SK-N-SH (cell line): Measurements from ENCODE around the gene SMARCC2. TPM values are rescaled to one million over a fixed set of nuclear protein-coding genes. Genes with fewer than 3 reads are reported as not detected.
A peak's percentile ranks its signal among the peaks of the same experiment; 100 is the strongest.

Experiments
- CTCF ChIA-PET: fragments of 300-600, 350-600 bp; formaldehyde crosslinking; extraction: SDS; loops from one replicate; lab custom pipeline; 2021; lab: Yijun Ruan, JAX
- POLR2A ChIA-PET: fragments of 350-600 bp; sonication (Branson Sonifier 250); formaldehyde crosslinking; extraction: SDS; loops from one replicate; lab custom pipeline; 2020; ENCODE audit warnings: antibody characterized with exemption, inconsistent platforms; lab: Yijun Ruan, JAX
- DNase-seq: peaks from one replicate; pipeline ENCODE4 v3.0.0; 2012
- H2AFZ ChIP-seq: fragments of 200-600 bp; sonication (generic); 2 replicates; pipeline ENCODE4 v1.8.1; 2016; ENCODE audit warnings: antibody characterized with exemption, mild to moderate bottlenecking, low read depth
- H3F3A ChIP-seq: fragments of 200-600 bp; sonication (generic); replicated peaks from 2 replicates; pipeline ENCODE3; 2016; ENCODE audit warnings: antibody characterized with exemption, mild to moderate bottlenecking; ENCODE audit not compliant: insufficient read depth
- H3K27ac ChIP-seq, 2 experiments: fragments of 200-500 bp in 1 of 2; fragments of 200-600 bp in 1 of 2; sonication (Bioruptor generic) in 1 of 2; sonication (generic), shearing (Covaris generic) in 1 of 2; 2 replicates each; pipeline versions ENCODE4 v1.5.1 to v1.6.1; 2014 to 2016; ENCODE audit warnings: low read depth in 2 of 2, inconsistent platforms in 1 of 2, low read length in 1 of 2, mild to moderate bottlenecking in 1 of 2, mixed read lengths in 1 of 2
- H3K27me3 ChIP-seq: fragments of 200-600 bp; sonication (generic), shearing (Covaris generic); 2 replicates; pipeline ENCODE4 v1.6.1; 2016; ENCODE audit warnings: mixed run types; ENCODE audit not compliant: insufficient read depth
- H3K36me3 ChIP-seq, 2 experiments: fragments of 200-500 bp in 1 of 2; fragments of 200-600 bp in 1 of 2; sonication (Bioruptor generic) in 1 of 2; sonication (generic) in 1 of 2; replicated peaks in 1 of 2; 2 replicates each; pipeline versions ENCODE3 to v1.5.1; 2014 to 2016; ENCODE audit warnings: low read length in 1 of 2, mild to moderate bottlenecking in 1 of 2; ENCODE audit not compliant: insufficient read depth in 2 of 2, control insufficient read depth in 1 of 2
- H3K4me1 ChIP-seq, 2 experiments: fragments of 200-500 bp in 1 of 2; fragments of 200-600 bp in 1 of 2; sonication (Bioruptor generic) in 1 of 2; sonication (generic), shearing (Covaris generic) in 1 of 2; 2 replicates each; pipeline versions ENCODE4 v1.5.1 to v1.6.1; 2014 to 2016; ENCODE audit warnings: low read depth in 1 of 2, low read length in 1 of 2, mixed run types in 1 of 2; ENCODE audit not compliant: insufficient read depth in 2 of 2, control insufficient read depth in 1 of 2
- H3K4me2 ChIP-seq: fragments of 200-600 bp; sonication (generic), shearing (Covaris generic); 2 replicates; pipeline ENCODE4 v1.6.1; 2017; ENCODE audit warnings: mixed run types
- H3K4me3 ChIP-seq, 2 experiments: fragments of 200-500 bp in 1 of 2; fragments of 200-600 bp in 1 of 2; sonication (Bioruptor generic) in 1 of 2; sonication (generic), shearing (Covaris generic) in 1 of 2; 2 replicates each; pipeline versions ENCODE4 v1.5.1 to v1.8.1; 2014 to 2016; ENCODE audit warnings: low read depth in 2 of 2, inconsistent platforms in 1 of 2, low read length in 1 of 2, mild to moderate bottlenecking in 1 of 2, mixed read lengths in 1 of 2, moderate library complexity in 1 of 2
- H3K79me2 ChIP-seq: fragments of 200-600 bp; sonication (generic); 2 replicates; pipeline ENCODE4 v1.8.1; 2017; ENCODE audit warnings: mild to moderate bottlenecking; ENCODE audit not compliant: insufficient read depth
- H3K9ac ChIP-seq: fragments of 200-600 bp; sonication (generic); 2 replicates; pipeline ENCODE4 v1.6.1; 2017; ENCODE audit warnings: mixed run types
- H3K9me2 ChIP-seq: fragments of 200-600 bp; sonication (generic); 2 replicates; pipeline ENCODE4 v1.6.1; 2017; ENCODE audit warnings: mixed run types
- H3K9me3 ChIP-seq: fragments of 200-600 bp; sonication (generic); 2 replicates; pipeline ENCODE4 v1.6.1; 2017; ENCODE audit warnings: mixed run types, mild to moderate bottlenecking, moderate library complexity
- H4K20me1 ChIP-seq: fragments of 200-600 bp; sonication (generic); 2 replicates; pipeline ENCODE4 v1.6.1; 2017; ENCODE audit warnings: mild to moderate bottlenecking, mixed run types; ENCODE audit not compliant: insufficient read depth
- CHD2 ChIP-seq: fragments of 150-350 bp; IDR thresholded peaks from 2 replicates; pipeline ENCODE4 v1.6.1; 2018; ENCODE audit warnings: low read length; ENCODE audit not compliant: partially characterized antibody
- EP300 ChIP-seq, 2 experiments: IDR thresholded peaks; 2 replicates each; pipeline versions ENCODE4 v1.4.0 to v1.6.1; 2012; ENCODE audit warnings: borderline replicate concordance in 1 of 2, low read depth in 1 of 2, low read length in 1 of 2
- FOSL2 ChIP-seq: IDR thresholded peaks from 2 replicates; pipeline ENCODE4 v1.4.0; 2012; ENCODE audit warnings: low read depth, mild to moderate bottlenecking, moderate library complexity, borderline replicate concordance
- GABPA ChIP-seq: IDR thresholded peaks from 2 replicates; pipeline ENCODE4 v1.4.0; 2012; ENCODE audit warnings: low read depth, mild to moderate bottlenecking
- GATA2 ChIP-seq: sonication (generic); formaldehyde crosslinking; IDR thresholded peaks from 2 replicates; pipeline ENCODE4 v1.5.0; 2020; ENCODE audit warnings: mild to moderate bottlenecking, missing genetic modification reagents
- MEF2A ChIP-seq: IDR thresholded peaks from 2 replicates; pipeline ENCODE4 v1.4.0; 2012; ENCODE audit warnings: low read depth, borderline replicate concordance
- NFIC ChIP-seq: IDR thresholded peaks from 2 replicates; pipeline ENCODE4 v1.4.0; 2012; ENCODE audit warnings: borderline replicate concordance
- RAD21 ChIP-seq: IDR thresholded peaks from 2 replicates; pipeline ENCODE4 v1.6.1; 2012; ENCODE audit warnings: mild to moderate bottlenecking, low read length
- RCOR1 ChIP-seq: fragments of 150-350 bp; IDR thresholded peaks from 2 replicates; pipeline ENCODE4 v1.6.1; 2017; ENCODE audit warnings: antibody characterized with exemption, low read length
- RFX5 ChIP-seq: IDR thresholded peaks from 2 replicates; pipeline ENCODE4 v1.6.1; 2012; ENCODE audit warnings: mild to moderate bottlenecking, improper control_type of control experiment, low read length
- SMC3 ChIP-seq: IDR thresholded peaks from 2 replicates; pipeline ENCODE4 v1.6.1; 2012; ENCODE audit warnings: low read depth, low read length, improper control_type of control experiment
- TAF1 ChIP-seq: IDR thresholded peaks from 2 replicates; pipeline ENCODE4 v1.6.1; 2012; ENCODE audit warnings: low read depth, mild to moderate bottlenecking, low read length, moderate library complexity, borderline replicate concordance
- TEAD4 ChIP-seq: IDR thresholded peaks from 2 replicates; pipeline ENCODE4 v1.4.0; 2012; ENCODE audit warnings: mild to moderate bottlenecking, borderline replicate concordance; ENCODE audit not compliant: insufficient read depth
- USF1 ChIP-seq: IDR thresholded peaks from 2 replicates; pipeline ENCODE4 v1.4.0; 2012; ENCODE audit warnings: low read depth, borderline replicate concordance
- YY1 ChIP-seq: IDR thresholded peaks from 2 replicates; pipeline ENCODE4 v1.4.0; 2012; ENCODE audit warnings: low read depth, mild to moderate bottlenecking
- WGBS: methylation state at CpG from one replicate; pipeline ENCODE4 v1.1.6; 2017; ENCODE audit warnings: low lambda C conversion rate; 5-methylcytosine and 5-hydroxymethylcytosine counted together
- polyA plus RNA-seq, 3 experiments: library from polyadenylated mRNA; depleted of rRNA; stranded (reverse); fragments of >200 nt; gene quantifications; 2 replicates each; pipeline ENCODE4 v1.2.3, GENCODE V29; 2012
- TF ChIP-seq, protein P1 (sequence below): IDR thresholded peaks from 2 replicates; pipeline ENCODE4 v1.4.0; 2012; ENCODE audit warnings: low read depth
- TF ChIP-seq, protein P2 (sequence below): fragments of 150-350 bp; IDR thresholded peaks from 2 replicates; pipeline ENCODE4 v1.6.1; 2016; ENCODE audit warnings: mild to moderate bottlenecking, low read depth, low read length
- TF ChIP-seq, protein P3 (sequence below): fragments of 200-600 bp; sonication (generic); IDR thresholded peaks from 2 replicates; pipeline ENCODE4 v1.6.1; 2017; ENCODE audit warnings: antibody characterized with exemption, mild to moderate bottlenecking, moderate library complexity

The SMARCC2 gene
- polyA plus RNA-seq, 1 of the 3 experiments (the other 2 are of a cell fraction), result 64.3 TPM

- no peak for TF ChIP-seq MEF2A
- TF ChIP-seq TEAD4, result no peak
- no peak for TF ChIP-seq USF1
- TF ChIP-seq GABPA, result no peak
- TF ChIP-seq NFIC, result no peak
- no peak for TF ChIP-seq SMC3
These were observed 37.6 kb downstream of the SMARCC2 start (continued) for GRCh38 chr12:56151672-56152131.

GRCh38 chr12:56150563-56150962 is 38.7 kb downstream of the SMARCC2 start:
- DNase-seq, result no peak
- no peak overlapping the region for H3K4me2 ChIP-seq
- peak overlapping the region in 1 of 2 experiments; percentile 21; a peak in 1 of 4 replicates for H3K27ac ChIP-seq
- no peaks in the 10 kb centered on the region for H3K9me3 ChIP-seq
- no peak overlapping the region for H3K9ac ChIP-seq
- peaks cover 0 to 6% of the 10 kb centered on the region in 2 experiments for H3K36me3 ChIP-seq
- no peaks in the 10 kb centered on the region for H3K27me3 ChIP-seq
- peaks cover 18 to 21% of the 10 kb centered on the region in 2 experiments; a peak in 3 of 4 replicates for H3K4me1 ChIP-seq
- POLR2A ChIA-PET, result no interaction called here
- peaks cover 25% of the 10 kb centered on the region for H3F3A ChIP-seq
- H3K4me3 ChIP-seq, result no peak overlapping the region
- peaks cover 21% of the 10 kb centered on the region for H3K79me2 ChIP-seq
- 66% methylated on average over 3 of the region's 3 CpGs for WGBS
- TF ChIP-seq GABPA (no peak), NFIC (peak; percentile 90), RFX5 (no peak)
- TF ChIP-seq, all 33 proteins: peak for 1
- H3K9me2 ChIP-seq, result no peaks in the 10 kb centered on the region
- H2AFZ ChIP-seq, result no peak overlapping the region
- no peaks in the 10 kb centered on the region for H4K20me1 ChIP-seq
- CTCF ChIA-PET, result interaction anchor here (1.2 to 2.2 kb wide), 2 partner anchors 25 to 39 kb away, joined by 5 to 9 read pairs; partner anchors contain the start of gene SMARCC2

- no peak for DNase-seq
- Histone ChIP-seq H3K9me2 (no peaks in the 10 kb centered on the region), H2AFZ (no peak overlapping the region), H3K27ac (peak overlapping the region in 1 of 2 experiments; percentile 13; a peak in 1 of 4 replicates), H3K79me2 (no peaks in the 10 kb centered on the region), H3K4me1 (peaks cover 6 to 9% of the 10 kb centered on the region in 2 experiments; a peak in 3 of 4 replicates), H4K20me1 (no peaks in the 10 kb centered on the region), H3K9ac (no peak overlapping the region), H3K4me2 (no peak overlapping the region), H3K36me3 (peaks cover 3 to 29% of the 10 kb centered on the region in 2 experiments), H3K9me3 (no peaks in the 10 kb centered on the region), H3K27me3 (no peaks in the 10 kb centered on the region), H3K4me3 (no peak overlapping the region), H3F3A (peaks cover 21% of the 10 kb centered on the region)
- ChIA-PET CTCF (no interaction called here), POLR2A (interaction anchor here (0.6 to 1.1 kb wide), 3 partner anchors 19 to 26 kb away, joined by 3 to 4 read pairs (median 3); partner anchors contain the start of gene ESYT1)
- WGBS, result 85% methylated on average over 13 of the region's 13 CpGs
- TF ChIP-seq, protein P1, sequence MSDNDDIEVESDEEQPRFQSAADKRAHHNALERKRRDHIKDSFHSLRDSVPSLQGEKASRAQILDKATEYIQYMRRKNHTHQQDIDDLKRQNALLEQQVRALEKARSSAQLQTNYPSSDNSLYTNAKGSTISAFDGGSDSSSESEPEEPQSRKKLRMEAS, result no peak
- TF ChIP-seq TAF1 (no peak), CHD2 (no peak), FOSL2 (no peak), TEAD4 (no peak), EP300 (IDR thresholded peaks at IDR 0.05; ENCODE audit: borderline replicate concordance in 1 of 2, low read depth in 1 of 2, low read length in 1 of 2) (no peak), USF1 (no peak), RCOR1 (no peak), NFIC (no peak), GATA2 (no peak), YY1 (no peak), RAD21 (no peak), SMC3 (no peak), RFX5 (no peak)
- TF ChIP-seq, protein P2, sequence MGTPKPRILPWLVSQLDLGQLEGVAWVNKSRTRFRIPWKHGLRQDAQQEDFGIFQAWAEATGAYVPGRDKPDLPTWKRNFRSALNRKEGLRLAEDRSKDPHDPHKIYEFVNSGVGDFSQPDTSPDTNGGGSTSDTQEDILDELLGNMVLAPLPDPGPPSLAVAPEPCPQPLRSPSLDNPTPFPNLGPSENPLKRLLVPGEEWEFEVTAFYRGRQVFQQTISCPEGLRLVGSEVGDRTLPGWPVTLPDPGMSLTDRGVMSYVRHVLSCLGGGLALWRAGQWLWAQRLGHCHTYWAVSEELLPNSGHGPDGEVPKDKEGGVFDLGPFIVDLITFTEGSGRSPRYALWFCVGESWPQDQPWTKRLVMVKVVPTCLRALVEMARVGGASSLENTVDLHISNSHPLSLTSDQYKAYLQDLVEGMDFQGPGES, result no peak
- TF ChIP-seq, protein P3, sequence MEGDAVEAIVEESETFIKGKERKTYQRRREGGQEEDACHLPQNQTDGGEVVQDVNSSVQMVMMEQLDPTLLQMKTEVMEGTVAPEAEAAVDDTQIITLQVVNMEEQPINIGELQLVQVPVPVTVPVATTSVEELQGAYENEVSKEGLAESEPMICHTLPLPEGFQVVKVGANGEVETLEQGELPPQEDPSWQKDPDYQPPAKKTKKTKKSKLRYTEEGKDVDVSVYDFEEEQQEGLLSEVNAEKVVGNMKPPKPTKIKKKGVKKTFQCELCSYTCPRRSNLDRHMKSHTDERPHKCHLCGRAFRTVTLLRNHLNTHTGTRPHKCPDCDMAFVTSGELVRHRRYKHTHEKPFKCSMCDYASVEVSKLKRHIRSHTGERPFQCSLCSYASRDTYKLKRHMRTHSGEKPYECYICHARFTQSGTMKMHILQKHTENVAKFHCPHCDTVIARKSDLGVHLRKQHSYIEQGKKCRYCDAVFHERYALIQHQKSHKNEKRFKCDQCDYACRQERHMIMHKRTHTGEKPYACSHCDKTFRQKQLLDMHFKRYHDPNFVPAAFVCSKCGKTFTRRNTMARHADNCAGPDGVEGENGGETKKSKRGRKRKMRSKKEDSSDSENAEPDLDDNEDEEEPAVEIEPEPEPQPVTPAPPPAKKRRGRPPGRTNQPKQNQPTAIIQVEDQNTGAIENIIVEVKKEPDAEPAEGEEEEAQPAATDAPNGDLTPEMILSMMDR, result no peak
These were observed 42.5 kb downstream of the SMARCC2 start for GRCh38 chr12:56146492-56147460.
